Esophagus mucosa (tissue), 1 donor: Measurements from ENCODE around the gene LYPD1. TPM values are rescaled to one million over a fixed set of nuclear protein-coding genes. Genes with fewer than 3 reads are reported as not detected.

Experiments
- ATAC-seq: fragments of 200-7000 bp; cut with Tn5 transposase; one replicate; pipeline ENCODE4 v1.9.1; 2020
- total RNA-seq: library from RNA; stranded (reverse); gene quantifications from one replicate; pipeline ENCODE4 v1.2.4, GENCODE V29; 2023
- donor health status: DM: yes; HTN: yes; CAD: no.

The LYPD1 gene
- total RNA-seq, 1 donor from 2014 or later = 1.6 TPM

DNA sequence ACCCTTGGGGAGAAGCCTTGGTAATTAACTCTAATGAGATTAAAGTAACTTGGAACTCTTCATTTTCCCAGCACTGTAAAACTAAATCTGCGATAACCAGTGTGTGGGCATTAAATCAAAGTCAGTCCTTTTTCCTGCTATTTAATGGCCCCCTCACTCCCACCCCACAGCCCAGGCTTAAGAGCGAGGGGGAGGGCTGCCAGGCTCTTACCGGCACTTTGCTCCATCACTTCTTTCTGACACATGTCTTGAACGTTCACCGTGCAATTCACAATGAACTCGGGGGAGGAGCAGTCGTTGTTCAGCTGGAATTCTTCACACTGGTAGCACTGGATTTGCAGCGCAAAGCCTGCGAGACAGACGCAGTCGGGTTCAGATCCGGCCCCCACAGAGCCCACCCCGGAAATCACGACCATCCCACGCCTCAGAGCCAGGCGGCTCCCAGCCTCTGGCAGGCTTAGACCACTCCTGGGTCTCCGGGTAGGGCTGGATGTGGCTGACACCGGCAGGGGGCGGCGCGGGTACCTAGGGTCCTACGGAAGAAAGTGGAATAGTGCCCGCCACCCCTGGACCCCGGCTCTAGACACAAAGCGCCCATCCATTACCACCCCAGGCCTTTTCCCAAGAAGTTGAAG is 1.7 kb downstream of the LYPD1 start:
- peak; percentile 22 for ATAC-seq

- no peak for ATAC-seq
Measured at GRCh38 chr2:132667706-132668105, 2.3 kb downstream of the LYPD1 start.

DNA sequence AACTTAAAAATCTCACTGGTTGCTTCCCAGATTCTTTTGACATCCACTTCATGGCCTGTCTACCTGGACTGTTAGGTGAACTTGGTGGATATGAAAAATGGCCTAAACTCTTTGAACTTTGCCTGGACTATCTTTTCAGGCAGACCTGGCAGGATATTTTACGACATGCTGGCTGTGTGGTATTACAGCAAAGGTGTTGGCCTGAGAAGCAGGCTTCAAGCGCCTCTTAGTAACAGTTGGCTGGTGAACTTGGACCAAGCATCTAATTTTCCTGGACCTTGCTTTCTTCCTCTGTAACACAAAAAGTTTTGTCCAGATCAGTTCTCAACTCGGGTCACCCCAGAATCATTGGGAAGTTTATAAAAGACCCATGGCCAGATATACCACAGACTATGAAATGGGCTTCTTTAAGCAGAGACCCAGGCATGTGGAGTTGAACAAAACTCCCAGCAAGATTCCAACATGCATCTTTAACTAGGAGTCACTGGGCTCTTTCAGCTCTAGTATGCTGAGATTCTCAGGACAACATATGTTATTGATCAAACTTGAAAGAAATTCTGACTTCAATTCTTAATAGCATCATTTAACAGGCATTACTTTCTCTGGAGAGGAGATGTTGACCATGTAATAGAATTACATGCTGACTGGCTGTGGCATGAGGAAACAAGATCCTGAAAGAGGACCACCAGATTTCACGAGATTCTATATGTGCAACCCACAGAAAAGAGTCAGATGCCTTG is 4.4 kb downstream of the LYPD1 start:
- no peak for ATAC-seq

- ATAC-seq = no peak
Measured at GRCh38 chr2:132664096-132664495, 5.9 kb downstream of the LYPD1 start.

DNA sequence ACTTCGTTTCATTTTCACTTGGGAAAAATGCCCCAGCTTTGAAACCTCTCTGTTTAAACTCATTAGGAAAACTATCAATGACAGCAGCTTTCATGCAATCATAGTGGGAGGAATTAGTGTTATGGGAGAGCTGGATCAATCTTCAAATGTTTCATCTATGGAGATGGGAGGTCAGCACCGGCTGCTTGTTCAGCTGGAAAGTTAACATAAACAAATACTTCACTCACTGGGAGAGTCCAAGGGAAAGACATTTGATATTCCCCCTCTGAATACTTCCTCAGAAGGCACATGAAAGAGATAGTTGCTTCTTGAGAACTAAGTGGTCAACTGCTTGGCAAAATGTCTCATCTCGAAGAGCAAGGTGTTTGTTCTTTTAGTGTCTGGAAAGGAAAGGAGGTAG is 7.3 kb downstream of the LYPD1 start:
- ATAC-seq = no peak

DNA sequence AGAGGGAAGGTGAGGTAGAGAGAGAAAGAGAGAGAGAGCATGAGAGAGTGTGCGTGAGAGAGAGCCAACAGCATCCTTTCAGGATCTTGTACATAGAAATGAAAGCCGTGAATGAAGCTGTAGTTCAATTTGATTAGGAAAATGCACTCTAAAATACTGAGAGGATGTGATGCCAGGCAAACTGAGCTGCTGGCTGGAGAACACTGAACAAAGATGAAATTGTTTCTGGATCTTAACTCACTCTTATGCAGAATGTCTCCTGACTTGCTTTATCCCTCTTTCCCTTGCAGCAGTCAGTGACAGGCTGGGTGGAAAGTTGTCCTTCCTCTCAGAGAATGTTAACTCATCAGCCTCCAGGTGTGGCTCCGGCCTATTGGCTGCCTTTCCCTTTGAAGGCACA is 10.7 kb downstream of the LYPD1 start:
- ATAC-seq = no peak

DNA sequence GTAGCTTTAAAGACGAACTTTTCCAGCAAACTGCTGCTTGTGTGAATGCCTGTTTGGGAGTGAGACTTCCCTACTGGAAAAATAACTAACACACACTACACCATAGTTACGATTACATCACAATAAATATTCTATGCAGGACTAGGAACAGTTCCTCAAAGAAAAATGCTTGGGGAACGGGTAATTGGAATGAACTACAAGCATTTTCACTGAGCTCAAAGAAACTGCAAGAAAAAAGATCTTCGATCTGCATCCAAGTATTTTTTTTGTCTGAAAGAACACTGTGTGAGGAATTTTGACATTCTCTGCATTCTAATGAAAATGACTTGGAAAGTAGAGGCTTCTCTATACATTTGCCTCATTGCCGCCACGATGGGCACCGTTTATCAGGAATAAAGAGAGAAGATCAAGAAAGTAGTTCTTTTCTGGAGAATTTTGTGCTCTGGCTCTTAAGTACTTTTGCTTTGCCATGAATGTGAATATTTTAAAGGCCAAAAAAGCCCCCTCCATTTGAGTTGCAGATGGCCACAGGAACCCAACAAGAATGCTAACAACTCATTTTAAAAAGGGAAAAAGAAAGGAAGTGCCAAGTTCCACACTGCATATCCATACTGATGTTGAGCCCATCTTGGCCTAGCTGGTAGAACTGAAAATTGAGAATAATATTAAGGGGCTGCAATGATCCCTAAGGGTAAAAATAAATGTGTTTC is 13.6 kb downstream of the LYPD1 start:
- ATAC-seq = no peak

GRCh38 chr2:132654968-132655367 is 15.0 kb downstream of the LYPD1 start:
- ATAC-seq = peak; percentile 96

- ATAC-seq = no peak
Measured at GRCh38 chr2:132654335-132654734, 15.7 kb downstream of the LYPD1 start.

DNA sequence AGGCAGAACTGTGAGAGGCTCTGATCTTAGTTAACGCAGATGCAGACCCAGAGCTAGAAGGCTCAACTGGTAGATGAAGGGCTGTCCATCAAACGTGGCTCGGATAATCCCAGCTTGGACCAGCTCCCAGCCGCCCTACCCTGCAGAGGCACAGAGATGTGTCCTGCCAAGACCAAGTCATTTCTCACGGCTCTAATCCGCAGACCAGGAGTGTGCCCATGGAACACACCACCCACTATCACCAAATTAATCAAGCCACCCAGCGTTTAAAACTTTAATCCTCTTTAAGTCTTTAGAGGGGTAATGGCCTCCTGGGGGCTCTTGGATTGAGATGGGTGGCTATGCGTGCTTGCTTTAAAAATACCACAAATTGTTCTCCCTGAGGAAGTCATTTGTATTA is 17.5 kb downstream of the LYPD1 start:
- ATAC-seq = peak; percentile 34

DNA sequence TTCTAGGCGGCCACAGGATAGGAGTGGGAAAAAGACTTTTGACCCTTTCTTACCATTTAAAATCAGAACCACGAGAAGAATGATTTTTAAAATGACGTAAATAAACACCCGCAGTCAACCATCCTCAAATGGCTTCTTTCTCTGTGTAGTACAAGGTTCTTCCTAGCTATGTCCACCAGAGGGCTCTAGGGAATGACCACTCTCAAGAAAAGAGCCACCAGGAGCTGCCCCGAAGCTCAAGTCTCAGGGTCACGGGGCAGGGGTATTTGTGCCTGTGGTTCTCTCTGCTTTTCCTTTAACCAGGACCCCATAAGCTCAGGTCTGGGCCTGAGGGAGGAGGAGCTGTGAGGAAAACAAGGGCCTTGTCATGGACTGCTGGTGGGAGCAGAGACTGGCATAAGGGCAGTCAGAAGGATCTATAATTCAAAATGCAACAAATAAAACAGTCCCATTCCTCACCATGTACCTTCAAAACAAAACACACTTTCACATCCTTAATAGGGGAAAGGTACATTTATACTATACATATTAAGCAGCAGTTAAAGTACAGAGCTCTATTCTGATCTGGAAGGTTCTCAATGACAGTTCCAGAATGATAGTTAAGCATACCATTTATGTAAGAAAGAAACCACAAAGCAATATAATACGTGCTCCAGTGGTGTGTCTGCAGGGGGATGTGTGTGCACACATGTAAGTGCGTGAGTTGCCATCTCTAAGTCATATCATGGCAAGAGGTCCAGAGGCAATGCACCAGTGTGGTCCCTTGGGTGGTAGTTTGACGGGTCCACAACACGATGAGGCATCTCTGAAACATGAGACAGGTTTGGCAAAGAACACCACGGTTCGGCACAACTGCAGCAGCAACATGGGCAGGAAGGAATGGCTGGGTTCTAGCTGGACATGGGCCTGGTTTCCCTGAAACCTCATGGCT is 18.6 kb downstream of the LYPD1 start:
- no peak for ATAC-seq

- ATAC-seq = no peak
Measured at GRCh38 chr2:132646540-132647108, 23.4 kb downstream of the LYPD1 start.

- no peak for ATAC-seq
Measured at GRCh38 chr2:132645722-132646539, 24.1 kb downstream of the LYPD1 start.

DNA sequence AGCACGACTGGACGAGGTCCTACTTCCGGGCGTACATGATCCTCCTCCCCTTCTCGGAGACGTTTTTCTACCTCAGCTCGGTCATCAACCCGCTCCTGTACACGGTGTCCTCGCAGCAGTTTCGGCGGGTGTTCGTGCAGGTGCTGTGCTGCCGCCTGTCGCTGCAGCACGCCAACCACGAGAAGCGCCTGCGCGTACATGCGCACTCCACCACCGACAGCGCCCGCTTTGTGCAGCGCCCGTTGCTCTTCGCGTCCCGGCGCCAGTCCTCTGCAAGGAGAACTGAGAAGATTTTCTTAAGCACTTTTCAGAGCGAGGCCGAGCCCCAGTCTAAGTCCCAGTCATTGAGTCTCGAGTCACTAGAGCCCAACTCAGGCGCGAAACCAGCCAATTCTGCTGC is 24.8 kb downstream of the LYPD1 start:
- ATAC-seq = peak; percentile 39

GRCh38 chr2:132642415-132642814 is 27.6 kb downstream of the LYPD1 start:
- ATAC-seq = no peak

- no peak for ATAC-seq
Measured at GRCh38 chr2:132641819-132642218, 28.2 kb downstream of the LYPD1 start.

DNA sequence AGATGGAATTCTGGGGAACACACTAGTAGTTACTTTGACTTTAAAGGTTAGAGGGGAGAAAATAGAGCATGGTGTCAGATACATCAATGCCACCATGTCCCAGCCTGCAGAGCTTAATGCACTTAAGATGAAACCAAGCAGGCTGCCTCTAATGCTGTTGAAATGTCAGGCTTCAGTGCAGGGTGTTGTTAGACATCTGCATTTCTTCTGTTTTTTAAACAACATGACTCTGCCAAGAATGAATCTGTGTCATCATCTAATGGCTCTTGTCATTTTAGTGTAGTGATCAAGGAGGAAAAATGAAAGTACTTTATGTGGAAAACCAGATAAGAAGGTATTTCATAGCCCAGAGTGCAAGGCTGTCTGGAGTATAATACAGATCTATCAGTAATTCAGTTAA is 29.9 kb downstream of the LYPD1 start:
- no peak for ATAC-seq

DNA sequence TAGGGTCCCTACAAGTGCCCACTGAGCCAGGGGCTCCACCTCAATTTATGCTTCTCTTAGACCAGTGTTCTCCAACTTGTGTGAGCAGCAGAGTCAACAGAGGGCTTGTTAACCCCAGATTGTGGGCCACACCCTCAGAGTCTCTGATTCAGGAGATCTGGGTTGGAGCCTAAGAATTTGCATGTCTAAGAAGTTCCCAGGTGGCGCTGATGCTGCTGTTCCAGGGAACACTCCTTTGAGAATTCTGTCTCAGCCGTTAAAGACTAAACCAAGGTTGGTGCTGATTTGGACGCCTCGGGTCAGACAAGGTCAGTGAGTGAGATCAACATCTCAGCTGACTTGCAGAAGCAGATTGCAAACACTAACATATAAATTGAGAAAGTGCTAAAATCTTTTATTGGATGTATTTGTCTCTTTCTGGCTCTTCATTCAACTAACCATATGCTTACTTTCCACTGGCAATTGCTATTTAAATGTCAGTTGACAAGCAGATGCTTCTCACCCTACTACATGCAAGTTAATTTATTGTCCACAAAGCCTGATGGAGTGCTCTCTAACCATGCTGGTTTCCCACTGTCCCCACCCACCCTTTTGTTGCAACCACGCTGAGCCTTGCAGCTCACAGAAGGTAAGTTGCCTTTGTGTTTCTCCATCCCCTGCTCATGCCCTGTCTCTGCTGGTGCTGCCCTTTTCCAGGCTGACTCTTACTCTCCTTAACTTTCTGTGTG is 31.5 kb downstream of the LYPD1 start:
- no peak for ATAC-seq

DNA sequence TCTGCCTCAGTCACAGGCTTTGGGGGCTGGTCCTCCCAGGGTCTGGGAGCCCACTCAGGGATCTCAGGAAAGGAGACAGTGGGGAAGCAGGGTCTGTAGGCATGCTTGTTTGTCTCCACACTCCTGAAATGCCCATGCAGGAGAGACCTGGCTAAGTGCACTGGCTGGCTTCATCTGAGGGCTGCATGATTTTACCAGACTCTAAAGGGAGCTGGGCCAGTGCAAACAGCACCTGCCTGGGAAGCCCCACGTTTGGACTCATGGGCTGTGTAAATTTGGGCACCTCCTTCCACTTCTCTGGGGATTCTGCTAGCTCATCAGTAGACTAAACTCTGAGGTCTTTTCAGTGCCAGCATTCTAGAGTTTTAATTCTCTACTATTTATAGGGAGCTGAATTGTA is 33.7 kb downstream of the LYPD1 start:
- no peak for ATAC-seq

DNA sequence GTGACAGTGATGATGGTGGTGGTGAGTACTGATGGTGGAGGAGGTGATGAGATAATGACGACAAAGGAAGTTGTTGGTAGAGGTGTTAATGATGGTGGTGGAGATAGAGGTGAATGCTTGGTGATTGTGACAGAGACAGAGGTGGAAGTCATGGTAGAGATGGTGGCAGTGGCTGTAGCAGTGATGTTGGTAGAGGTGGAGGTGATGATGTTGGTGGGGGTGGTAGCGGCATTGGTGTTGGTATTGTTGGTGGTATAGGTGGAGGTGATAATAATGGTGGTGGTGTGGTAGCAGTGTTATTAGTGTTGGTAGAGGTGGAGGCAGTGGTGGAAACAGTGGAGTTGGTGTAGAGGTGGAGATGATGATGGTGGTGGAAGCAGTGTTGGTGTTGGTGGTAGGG is 36.4 kb downstream of the LYPD1 start:
- ATAC-seq = no peak
